Measurements from ENCODE around the gene WDCP.
"Not testable (repeated sequence)": the region's sequence is repeated elsewhere in the genome, so short reads cannot be mapped to it uniquely, and the experiment has no call there.

WDCP gene, protein sequence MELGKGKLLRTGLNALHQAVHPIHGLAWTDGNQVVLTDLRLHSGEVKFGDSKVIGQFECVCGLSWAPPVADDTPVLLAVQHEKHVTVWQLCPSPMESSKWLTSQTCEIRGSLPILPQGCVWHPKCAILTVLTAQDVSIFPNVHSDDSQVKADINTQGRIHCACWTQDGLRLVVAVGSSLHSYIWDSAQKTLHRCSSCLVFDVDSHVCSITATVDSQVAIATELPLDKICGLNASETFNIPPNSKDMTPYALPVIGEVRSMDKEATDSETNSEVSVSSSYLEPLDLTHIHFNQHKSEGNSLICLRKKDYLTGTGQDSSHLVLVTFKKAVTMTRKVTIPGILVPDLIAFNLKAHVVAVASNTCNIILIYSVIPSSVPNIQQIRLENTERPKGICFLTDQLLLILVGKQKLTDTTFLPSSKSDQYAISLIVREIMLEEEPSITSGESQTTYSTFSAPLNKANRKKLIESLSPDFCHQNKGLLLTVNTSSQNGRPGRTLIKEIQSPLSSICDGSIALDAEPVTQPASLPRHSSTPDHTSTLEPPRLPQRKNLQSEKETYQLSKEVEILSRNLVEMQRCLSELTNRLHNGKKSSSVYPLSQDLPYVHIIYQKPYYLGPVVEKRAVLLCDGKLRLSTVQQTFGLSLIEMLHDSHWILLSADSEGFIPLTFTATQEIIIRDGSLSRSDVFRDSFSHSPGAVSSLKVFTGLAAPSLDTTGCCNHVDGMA

GRCh38 chr2:24046930-24047702 is at the start of gene WDCP:
WDCP (minus strand) TSS chr2:24047391; CDS start chr2:24039494, 7,897 bp downstream.
- peak within 1 kb of the TSS; percentile 82 for H3K27ac ChIP-seq (ENCODE audit: low read length)

DNA sequence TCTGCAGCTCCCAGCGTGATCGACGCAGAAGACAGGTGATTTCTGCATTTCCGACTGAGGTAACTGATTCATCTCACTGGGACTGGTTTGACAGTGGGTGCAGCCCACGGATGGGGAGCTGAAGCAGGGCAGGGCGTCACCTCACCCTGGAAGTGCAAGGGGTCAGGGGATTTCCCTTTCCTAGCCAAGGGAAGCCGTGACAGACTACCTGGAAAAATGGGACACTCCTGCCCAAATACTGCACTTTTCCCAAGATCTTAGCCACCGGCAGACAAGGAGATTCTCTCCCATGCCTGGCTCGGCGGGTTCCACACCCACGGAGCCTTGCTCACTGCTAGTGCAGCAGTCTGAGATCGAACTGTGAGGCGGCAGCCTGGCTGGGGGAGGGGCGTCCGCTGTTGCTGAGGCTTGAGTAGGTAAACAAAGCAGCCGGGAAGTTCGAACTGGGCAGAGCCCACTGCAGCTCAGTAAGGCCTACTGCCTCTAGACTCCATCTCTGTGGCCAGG is 48.0 kb upstream of the WDCP start:
- H3K4me2 ChIP-seq (ENCODE audit: insufficient read depth, low read length); H3K9me3 ChIP-seq (ENCODE audit: insufficient read depth, low read length, severe bottlenecking); DNase-seq; H3K27ac ChIP-seq (ENCODE audit: low read length); H2AFZ ChIP-seq (ENCODE audit: low read depth, low read length); H4K20me1 ChIP-seq (ENCODE audit: insufficient read depth, low read length); H3K9ac ChIP-seq (ENCODE audit: low read depth, low read length); H3K79me2 ChIP-seq (ENCODE audit: insufficient read depth, low read length); H3K4me1 ChIP-seq (ENCODE audit: insufficient read depth, low read length); ATAC-seq (ENCODE audit: insufficient read depth, low read depth); H3K4me3 ChIP-seq (ENCODE audit: low read depth in 1 of 2, low read length in 2 of 2); H3K27me3 ChIP-seq (ENCODE audit: insufficient read depth, low read length, poor library complexity); H3K36me3 ChIP-seq (ENCODE audit: insufficient read depth, low read length): not testable (repeated sequence)

More at GRCh38 chr2:24046930-24047702, at the start of gene WDCP:
- Histone ChIP-seq H3K4me3 (ENCODE audit: low read depth in 1 of 2, low read length in 2 of 2) (peak within 1 kb of the TSS; percentile 85 to 88), H3K79me2 (ENCODE audit: insufficient read depth, low read length) (peaks cover 43% of the 10 kb centered on the region), H3K27me3 (ENCODE audit: insufficient read depth, low read length, poor library complexity) (no peaks in the 10 kb centered on the region), H3K4me2 (ENCODE audit: insufficient read depth, low read length) (peak within 1 kb of the TSS; percentile 72), H4K20me1 (ENCODE audit: insufficient read depth, low read length) (0 out of 2 replicates have a peak, but pooled peaks cover 3% of the 10 kb centered on the region), H3K36me3 (ENCODE audit: insufficient read depth, low read length) (no peaks in the 10 kb centered on the region), H3K9ac (ENCODE audit: low read depth, low read length) (peak within 1 kb of the TSS; percentile 71), H3K4me1 (ENCODE audit: insufficient read depth, low read length) (peaks cover 29% of the 10 kb centered on the region), H3K9me3 (ENCODE audit: insufficient read depth, low read length, severe bottlenecking) (no peaks in the 10 kb centered on the region), H2AFZ (ENCODE audit: low read depth, low read length) (peak within 1 kb of the TSS; percentile 90)
- ATAC-seq (ENCODE audit: insufficient read depth, low read depth) (peak; percentile 100), DNase-seq (peak; percentile 98)
- TF ChIP-seq EZH2 (IDR thresholded peaks at IDR 0.05; ENCODE audit: borderline replicate concordance, low read depth, low read length, severe bottlenecking): no peak
- no peak for TF ChIP-seq CTCF (IDR thresholded peaks at IDR 0.05; ENCODE audit: borderline replicate concordance, extremely low read depth, low read length, poor library complexity, severe bottlenecking)

- H3K27ac ChIP-seq (ENCODE audit: low read length); H3K4me1 ChIP-seq (ENCODE audit: insufficient read depth, low read length); ATAC-seq (ENCODE audit: insufficient read depth, low read depth); H3K9me3 ChIP-seq (ENCODE audit: insufficient read depth, low read length, severe bottlenecking); H2AFZ ChIP-seq (ENCODE audit: low read depth, low read length); H3K4me3 ChIP-seq (ENCODE audit: low read depth in 1 of 2, low read length in 2 of 2); H4K20me1 ChIP-seq (ENCODE audit: insufficient read depth, low read length); H3K9ac ChIP-seq (ENCODE audit: low read depth, low read length); DNase-seq; H3K79me2 ChIP-seq (ENCODE audit: insufficient read depth, low read length); H3K4me2 ChIP-seq (ENCODE audit: insufficient read depth, low read length); H3K36me3 ChIP-seq (ENCODE audit: insufficient read depth, low read length); H3K27me3 ChIP-seq (ENCODE audit: insufficient read depth, low read length, poor library complexity): not testable (repeated sequence)
Observed at GRCh38 chr2:24093270-24093669, 46.1 kb upstream of the WDCP start.

- DNase-seq: no peak
Observed at GRCh38 chr2:24088821-24089359, 41.7 kb upstream of the WDCP start.

More at GRCh38 chr2:24088821-24089359, 41.7 kb upstream of the WDCP start:
- Histone ChIP-seq H3K4me1 (ENCODE audit: insufficient read depth, low read length) (peaks cover 11% of the 10 kb centered on the region), H3K36me3 (ENCODE audit: insufficient read depth, low read length) (no peaks in the 10 kb centered on the region; the same call in 1 of the 2 replicates), H2AFZ (ENCODE audit: low read depth, low read length) (no peak overlapping the region), H3K27me3 (ENCODE audit: insufficient read depth, low read length, poor library complexity) (no peaks in the 10 kb centered on the region), H3K4me3 (ENCODE audit: low read depth in 1 of 2, low read length in 2 of 2) (no peak overlapping the region), H3K4me2 (ENCODE audit: insufficient read depth, low read length) (no peak overlapping the region), H3K9ac (ENCODE audit: low read depth, low read length) (no peak overlapping the region), H3K79me2 (ENCODE audit: insufficient read depth, low read length) (no peaks in the 10 kb centered on the region), H3K27ac (ENCODE audit: low read length) (no peak overlapping the region), H4K20me1 (ENCODE audit: insufficient read depth, low read length) (no peaks in the 10 kb centered on the region), H3K9me3 (ENCODE audit: insufficient read depth, low read length, severe bottlenecking) (no peaks in the 10 kb centered on the region)
- TF ChIP-seq EZH2 (IDR thresholded peaks at IDR 0.05; ENCODE audit: borderline replicate concordance, low read depth, low read length, severe bottlenecking) (no peak), CTCF (IDR thresholded peaks at IDR 0.05; ENCODE audit: borderline replicate concordance, extremely low read depth, low read length, poor library complexity, severe bottlenecking) (no peak)
- no peak for ATAC-seq (ENCODE audit: insufficient read depth, low read depth)
